GM12872 (cell line): ENCODE results near the gene PACSIN2.

Source experiments
- CTCF ChIP-seq: IDR thresholded peaks from 3 replicates; pipeline ENCODE4 v1.5.1; 2011; ENCODE audit warnings: low read depth, mild to moderate bottlenecking, low read length, moderate library complexity; ENCODE audit not compliant: insufficient read depth

Gene PACSIN2

GRCh38 chr22:42906605-42907348, 108.2 kb downstream of the PACSIN2 start:
- no peak for TF ChIP-seq CTCF

GRCh38 chr22:42905702-42906183, 109.2 kb downstream of the PACSIN2 start:
- TF ChIP-seq CTCF: no peak

GRCh38 chr22:42905217-42905616, 109.7 kb downstream of the PACSIN2 start:
- TF ChIP-seq CTCF: no peak

GRCh38 chr22:42904050-42904449, 110.9 kb downstream of the PACSIN2 start:
- TF ChIP-seq CTCF: no peak

GRCh38 chr22:42902875-42903510, 112.0 kb downstream of the PACSIN2 start:
- TF ChIP-seq CTCF: no peak

GRCh38 chr22:42901790-42902508, 113.0 kb downstream of the PACSIN2 start:
- TF ChIP-seq CTCF: peak; percentile 65

GRCh38 chr22:42897960-42898359, 117.0 kb downstream of the PACSIN2 start:
- TF ChIP-seq CTCF: no peak
